Right atrium auricular region (tissue), 2 donors: ENCODE data around the gene TTC28. TPM values are rescaled to one million over a fixed set of nuclear protein-coding genes. Genes with fewer than 3 reads are reported as not detected.
A peak's percentile ranks its signal among the peaks of the same experiment; 100 is the strongest.

Source experiments
- DNase-seq: peaks from one replicate; pipeline ENCODE4 v3.0.0-alpha.2; 2019; ENCODE audit warnings: low spot score
- H3K27ac ChIP-seq, 2 donors: fragments of 200-600 bp; sonication (generic); 1 replicate in 1 of 2; 2 replicates in 1 of 2; pipeline ENCODE4 v1.5.1; 2016 to 2019
- H3K27me3 ChIP-seq, 2 donors: fragments of 200-600 bp; sonication (generic); one replicate each; pipeline versions ENCODE4 v1.5.1 to v1.6.0; 2017 to 2019
- H3K36me3 ChIP-seq: fragments of 200-600 bp; sonication (generic); one replicate; pipeline ENCODE4 v1.5.1; 2016
- H3K4me1 ChIP-seq, 2 donors: fragments of 200-600 bp; sonication (generic); one replicate each; pipeline versions ENCODE4 v1.5.1 to v1.6.0; 2017 to 2019
- H3K4me3 ChIP-seq, 2 donors: fragments of 200-600 bp; sonication (generic); 1 replicate in 1 of 2; 2 replicates in 1 of 2; pipeline ENCODE4 v1.5.1; 2017 to 2019; ENCODE audit warnings: mild to moderate bottlenecking in 1 of 2, moderate library complexity in 1 of 2
- H3K9me3 ChIP-seq, 2 donors: fragments of 200-600 bp; sonication (generic); one replicate each; pipeline ENCODE4 v1.5.1; 2019
- total RNA-seq, 2 donors: library from RNA; depleted of rRNA; stranded (reverse); fragments of >200 nt; gene quantifications; one replicate each; pipeline ENCODE4 v1.1.0, GENCODE V29; 2016
- TF ChIP-seq, protein P1 (sequence below), 2 donors: fragments of 200-600 bp; sonication (generic); IDR thresholded peaks; one replicate each; pipeline ENCODE4 v1.5.1; 2019; ENCODE audit warnings: antibody characterized with exemption in 2 of 2

The TTC28 gene
- total RNA-seq, 2 donors from 2014 or later = 22.1 to 22.3 TPM

DNA sequence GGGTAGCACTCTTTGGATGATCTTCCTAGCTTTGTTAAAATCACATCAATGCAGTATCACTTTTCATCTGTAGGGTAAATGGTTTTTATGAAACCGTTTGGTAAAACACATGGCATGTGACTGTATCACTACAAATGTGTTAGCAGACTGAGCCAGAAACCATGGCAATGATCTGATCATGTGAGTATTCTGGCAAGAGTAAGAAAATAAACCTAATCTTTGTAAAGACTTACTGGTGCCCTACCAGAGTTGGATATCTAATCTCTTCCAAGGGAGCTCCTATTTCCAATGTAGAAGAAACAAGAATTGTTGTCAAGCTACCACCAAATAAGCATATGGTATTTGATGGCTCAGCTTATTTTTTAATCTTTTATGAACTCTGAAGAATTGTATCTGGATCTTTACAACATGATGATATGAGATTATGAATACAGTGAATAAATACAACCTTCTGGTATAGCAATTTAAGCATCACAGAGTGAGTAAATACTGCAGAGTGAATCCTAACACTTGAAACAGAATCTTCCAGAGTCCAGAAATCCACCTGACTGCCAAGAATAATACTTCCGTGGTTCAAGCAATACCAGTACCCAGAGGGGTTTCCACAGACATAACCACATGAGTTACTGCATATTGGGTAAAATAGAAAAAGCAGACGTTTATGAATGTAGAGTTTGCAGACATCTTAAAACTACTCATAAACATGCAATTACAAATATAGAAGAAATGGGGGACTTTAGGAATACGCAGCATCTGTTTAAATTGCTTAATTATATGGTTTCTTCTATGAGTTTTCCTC lies 238.8 kb downstream of the TTC28 start:
- Histone ChIP-seq H3K9me3 (no peaks in the 10 kb centered on the region), H3K4me3 (no peak overlapping the region), H3K27me3 (no peaks in the 10 kb centered on the region), H3K4me1 (peaks cover 0 to 22% of the 10 kb centered on the region in 2 donors), H3K27ac (peak overlapping the region in 1 of 2 donors; percentile 76), H3K36me3 (no peaks in the 10 kb centered on the region)
- DNase-seq = no peak
- TF ChIP-seq, protein P1, sequence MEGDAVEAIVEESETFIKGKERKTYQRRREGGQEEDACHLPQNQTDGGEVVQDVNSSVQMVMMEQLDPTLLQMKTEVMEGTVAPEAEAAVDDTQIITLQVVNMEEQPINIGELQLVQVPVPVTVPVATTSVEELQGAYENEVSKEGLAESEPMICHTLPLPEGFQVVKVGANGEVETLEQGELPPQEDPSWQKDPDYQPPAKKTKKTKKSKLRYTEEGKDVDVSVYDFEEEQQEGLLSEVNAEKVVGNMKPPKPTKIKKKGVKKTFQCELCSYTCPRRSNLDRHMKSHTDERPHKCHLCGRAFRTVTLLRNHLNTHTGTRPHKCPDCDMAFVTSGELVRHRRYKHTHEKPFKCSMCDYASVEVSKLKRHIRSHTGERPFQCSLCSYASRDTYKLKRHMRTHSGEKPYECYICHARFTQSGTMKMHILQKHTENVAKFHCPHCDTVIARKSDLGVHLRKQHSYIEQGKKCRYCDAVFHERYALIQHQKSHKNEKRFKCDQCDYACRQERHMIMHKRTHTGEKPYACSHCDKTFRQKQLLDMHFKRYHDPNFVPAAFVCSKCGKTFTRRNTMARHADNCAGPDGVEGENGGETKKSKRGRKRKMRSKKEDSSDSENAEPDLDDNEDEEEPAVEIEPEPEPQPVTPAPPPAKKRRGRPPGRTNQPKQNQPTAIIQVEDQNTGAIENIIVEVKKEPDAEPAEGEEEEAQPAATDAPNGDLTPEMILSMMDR (IDR thresholded peaks at IDR 0.05) = no peak

DNA sequence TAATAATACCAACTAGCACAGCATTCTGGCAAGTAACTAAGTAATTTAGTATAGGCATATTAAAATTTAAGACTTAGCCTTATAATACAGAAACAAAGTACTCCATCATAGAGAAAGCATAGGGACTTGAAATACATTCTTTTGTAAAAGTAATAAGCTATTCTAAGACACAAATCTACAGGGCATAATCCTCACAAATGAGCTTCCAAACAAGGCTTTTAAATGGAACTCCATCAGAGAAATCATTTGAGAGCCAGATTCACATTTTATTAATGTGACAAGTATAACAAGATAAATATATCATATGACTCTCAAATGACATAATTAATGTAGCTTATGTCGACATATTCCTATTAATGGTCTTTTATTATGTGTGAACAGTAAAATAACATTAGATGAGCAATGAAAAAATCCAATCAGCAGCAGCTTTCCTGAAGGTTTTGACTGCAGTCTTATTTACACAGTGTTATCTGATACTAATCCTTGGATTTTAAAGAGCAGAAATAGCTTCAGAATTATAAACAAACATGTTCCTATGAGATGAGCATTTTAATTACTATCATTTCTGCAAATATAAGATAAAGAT lies 241.4 kb downstream of the TTC28 start:
- H3K36me3 ChIP-seq = no peaks in the 10 kb centered on the region
- no peak overlapping the region for H3K27ac ChIP-seq
- no peak for DNase-seq
- H3K4me3 ChIP-seq = no peak overlapping the region
- H3K4me1 ChIP-seq = peaks cover 0 to 31% of the 10 kb centered on the region in 2 donors
- TF ChIP-seq, protein P1 (IDR thresholded peaks at IDR 0.05) = no peak
- H3K27me3 ChIP-seq = no peaks in the 10 kb centered on the region
- no peaks in the 10 kb centered on the region for H3K9me3 ChIP-seq

DNA sequence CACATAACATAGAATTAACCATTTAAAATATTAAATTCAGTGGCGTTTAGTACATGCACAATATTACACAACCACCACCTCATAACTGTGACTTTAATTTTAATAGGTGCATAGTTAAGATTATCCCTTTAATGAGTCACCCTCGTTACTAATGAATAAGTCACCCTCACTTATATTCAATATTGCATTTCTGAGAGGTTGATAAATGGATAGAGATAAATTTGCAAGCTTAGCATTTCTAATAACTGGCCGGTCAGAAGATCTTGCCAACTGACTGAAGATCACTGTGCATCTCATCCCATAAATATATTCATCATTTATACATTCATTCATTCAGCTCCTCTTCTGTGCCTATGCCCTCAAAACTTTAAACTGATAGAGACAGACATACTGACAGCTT lies 243.7 kb downstream of the TTC28 start:
- H3K4me3 ChIP-seq = no peak overlapping the region
- no peak overlapping the region for H3K27ac ChIP-seq
- no peaks in the 10 kb centered on the region for H3K9me3 ChIP-seq
- peaks cover 0 to 18% of the 10 kb centered on the region in 2 donors for H3K4me1 ChIP-seq
- H3K27me3 ChIP-seq = no peaks in the 10 kb centered on the region
- no peak for DNase-seq
- H3K36me3 ChIP-seq = no peaks in the 10 kb centered on the region
- TF ChIP-seq, protein P1 (IDR thresholded peaks at IDR 0.05) = no peak

DNA sequence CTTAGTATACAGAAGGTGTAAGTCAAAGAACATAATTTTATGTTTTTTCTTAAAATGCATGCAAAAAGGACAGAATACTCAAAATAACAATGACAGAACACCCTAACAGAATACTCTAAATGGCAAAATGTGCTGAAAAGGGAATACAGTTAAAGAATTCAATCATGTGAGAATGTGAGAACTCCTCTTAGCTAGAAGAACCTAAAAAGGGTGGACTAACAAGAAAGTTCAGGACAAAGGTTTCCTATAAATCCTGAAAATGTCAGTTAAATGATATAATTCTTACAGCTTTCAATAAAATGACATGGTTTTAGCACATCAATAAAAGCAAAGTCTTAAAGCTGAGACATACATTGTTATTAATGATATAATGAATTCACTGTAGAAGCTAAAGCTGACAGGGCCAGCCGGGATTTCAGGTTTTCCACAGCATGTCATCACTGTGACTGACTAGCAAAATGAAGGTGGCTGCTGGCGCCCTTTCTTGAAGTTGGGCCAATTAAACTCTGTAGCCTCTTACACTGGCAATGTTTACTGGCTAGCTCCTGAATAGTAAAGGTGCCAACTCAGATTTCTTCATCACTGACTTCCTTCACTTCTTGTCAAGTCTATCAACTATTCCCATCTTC lies 244.4 kb downstream of the TTC28 start:
- Histone ChIP-seq H3K27ac (no peak overlapping the region), H3K4me3 (no peak overlapping the region), H3K36me3 (no peaks in the 10 kb centered on the region), H3K4me1 (peaks cover 0 to 11% of the 10 kb centered on the region in 2 donors), H3K27me3 (no peaks in the 10 kb centered on the region), H3K9me3 (no peaks in the 10 kb centered on the region)
- TF ChIP-seq, protein P1 (IDR thresholded peaks at IDR 0.05) = no peak
- no peak for DNase-seq

DNA sequence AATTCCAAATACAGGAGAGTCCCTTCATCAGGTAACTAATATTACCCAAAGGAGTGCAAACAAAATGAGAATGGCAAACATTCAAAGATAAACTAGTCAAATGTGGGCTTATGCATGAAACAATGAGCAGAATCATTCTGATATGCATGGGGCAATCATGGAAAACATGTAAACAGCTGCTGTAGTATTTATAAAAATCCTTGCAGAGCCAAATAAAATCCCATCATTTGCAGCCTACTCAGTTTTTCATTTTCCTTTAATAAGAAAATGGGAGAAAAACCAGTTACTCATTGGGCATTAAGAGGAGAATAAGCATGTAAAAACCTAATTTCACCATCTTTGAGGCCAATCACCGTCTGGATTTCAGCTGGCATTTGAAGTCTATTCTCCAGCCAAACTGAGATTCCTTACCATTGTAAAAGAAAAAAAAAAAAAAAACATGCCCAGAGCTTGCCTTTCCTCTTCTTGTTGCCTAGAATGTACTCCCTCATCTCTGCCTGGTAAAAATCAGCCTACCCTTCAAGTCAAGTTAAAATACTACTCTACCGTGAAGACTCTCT lies 249.1 kb downstream of the TTC28 start:
- H3K27ac ChIP-seq = no peak overlapping the region
- no peak for DNase-seq
- H3K9me3 ChIP-seq = no peaks in the 10 kb centered on the region
- H3K36me3 ChIP-seq = no peaks in the 10 kb centered on the region
- TF ChIP-seq, protein P1 (IDR thresholded peaks at IDR 0.05) = no peak
- peaks cover 0 to 6% of the 10 kb centered on the region in 2 donors for H3K4me1 ChIP-seq
- H3K4me3 ChIP-seq = no peak overlapping the region
- no peaks in the 10 kb centered on the region for H3K27me3 ChIP-seq
